Head of caudate nucleus (tissue), 42 donors: ENCODE measurements around the gene CRY2.

Experiments
- DNase-seq, 42 donors: peaks; one replicate each; pipeline versions ENCODE4 v3.0.0 to v3.0.0-alpha.2; 2020 to 2021; ENCODE audit warnings: mixed read lengths in 7 of 42
- intact Hi-C: fragments of 100-400 bp; cut with DNase I; formaldehyde crosslinking; loops from one replicate; pipeline ENCODE4 v1.15.0; 2022

The CRY2 gene

GRCh38 chr11:45931739-45932138 is 84.5 kb downstream of the CRY2 start:
- peak in 2 of 42 donors; percentile 9 to 16 for DNase-seq
- intact Hi-C loops = no loop called here

DNA sequence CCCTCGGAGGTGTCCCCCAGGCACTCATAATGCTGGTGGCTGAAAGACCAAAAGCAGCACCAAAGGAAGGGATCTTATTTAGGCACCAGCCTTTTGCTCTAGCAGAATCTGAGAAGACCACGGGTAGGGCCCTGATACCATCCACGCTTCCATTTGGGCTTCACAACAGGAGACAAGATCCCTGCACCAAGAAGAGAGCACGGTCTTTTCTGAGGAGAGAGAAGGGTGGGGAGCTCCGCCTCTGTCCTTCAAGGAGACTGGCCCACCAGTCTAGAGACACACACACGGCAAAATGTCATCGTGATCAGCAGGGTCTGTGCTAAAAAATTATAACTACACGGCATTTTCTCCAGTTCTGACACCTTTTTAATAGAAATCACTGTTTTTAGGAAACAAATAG is 84.9 kb downstream of the CRY2 start:
- intact Hi-C loops = no loop called here
- DNase-seq = peak in 1 of 42 donors; percentile 5
